T-cell (primary cell): ENCODE results near the gene AIDA. TPM values are rescaled to one million over a fixed set of nuclear protein-coding genes. Genes with fewer than 3 reads are reported as not detected.
"Not testable (repeated sequence)": the region's sequence is repeated elsewhere in the genome, so short reads cannot be mapped to it uniquely, and the experiment has no call there.

Experiments used
- ATAC-seq, 4 experiments: fragments of 200-7000 bp in 3 of 4; fragments of 150-1000 bp in 1 of 4; cut with Tn5 transposase; replicated peaks in 1 of 4; 1 replicate in 3 of 4; 2 replicates in 1 of 4; pipeline ENCODE4 v1.10.0; 2021; ENCODE audit warnings: moderate library complexity in 3 of 4, mild to moderate bottlenecking in 2 of 4, moderate number of reproducible peaks in 1 of 4
- CTCF ChIA-PET, 2 donors: fragments of 300-600 bp; sonication (Branson Sonifier 250); formaldehyde crosslinking; loops; one replicate each; lab custom pipeline; 2022; ENCODE audit warnings: antibody characterized with exemption in 2 of 2; lab: Charles Lee
- POLR2A ChIA-PET, 2 donors: fragments of 300-600 bp; sonication (Branson Sonifier 250); formaldehyde crosslinking; loops; one replicate each; lab custom pipeline; 2022; ENCODE audit warnings: antibody characterized with exemption in 2 of 2; lab: Charles Lee
- DNase-seq, 35 experiments: peaks; one replicate each; pipeline versions ENCODE4 v3.0.0 to v3.0.0-alpha.2; 2013 to 2023
- H3K27ac ChIP-seq: one replicate; pipeline ENCODE4 v1.5.1; 2013; ENCODE audit warnings: low read length
- H3K27me3 ChIP-seq, 2 experiments: replicated peaks in 1 of 2; 1 replicate in 1 of 2; 2 replicates in 1 of 2; pipeline versions ENCODE4 v1.6.1 to v1.7.0; 2013; ENCODE audit warnings: low read length in 1 of 2, mixed read lengths in 1 of 2; ENCODE audit not compliant: control insufficient read depth in 2 of 2, insufficient read depth in 2 of 2; ENCODE audit errors: extremely low read depth in 1 of 2
- H3K36me3 ChIP-seq, 2 donors: 1 replicate in 1 of 2; 2 replicates in 1 of 2; pipeline versions ENCODE4 v1.6.1 to v1.7.0; 2013; ENCODE audit warnings: low read length in 1 of 2; ENCODE audit not compliant: control insufficient read depth in 2 of 2, insufficient read depth in 1 of 2; ENCODE audit errors: extremely low read depth in 1 of 2
- H3K4me1 ChIP-seq, 2 experiments: 1 replicate in 1 of 2; 2 replicates in 1 of 2; pipeline versions ENCODE4 v1.6.1 to v1.7.0; 2013; ENCODE audit warnings: low read length in 2 of 2, mixed read lengths in 1 of 2; ENCODE audit not compliant: insufficient read depth in 2 of 2, control insufficient read depth in 1 of 2; ENCODE audit errors: extremely low read depth in 1 of 2
- H3K4me3 ChIP-seq, 2 donors: 1 replicate in 1 of 2; 2 replicates in 1 of 2; pipeline versions ENCODE4 v1.5.1 to v1.7.0; 2013; ENCODE audit warnings: mild to moderate bottlenecking in 2 of 2, low read length in 1 of 2, moderate library complexity in 1 of 2; ENCODE audit not compliant: control insufficient read depth in 1 of 2; ENCODE audit errors: extremely low read depth in 1 of 2
- H3K9me3 ChIP-seq: 2 replicates; pipeline ENCODE4 v1.7.0; 2013
- H3K27ac Mint-ChIP-seq, 2 donors: one replicate each; pipeline ENCODE4 v1.8.0; 2020 to 2021; ENCODE audit warnings: mild to moderate bottlenecking in 2 of 2, mixed read lengths in 2 of 2
- H3K27me3 Mint-ChIP-seq, 2 donors: one replicate each; pipeline ENCODE4 v1.8.0; 2021 to 2022; ENCODE audit warnings: mixed read lengths in 2 of 2
- H3K36me3 Mint-ChIP-seq: one replicate; pipeline ENCODE4 v1.8.0; 2021; ENCODE audit warnings: mixed read lengths
- H3K4me1 Mint-ChIP-seq, 3 donors: one replicate each; pipeline ENCODE4 v1.8.0; 2020 to 2022; ENCODE audit warnings: mixed read lengths in 3 of 3, mild to moderate bottlenecking in 1 of 3
- H3K4me3 Mint-ChIP-seq, 3 donors: one replicate each; pipeline ENCODE4 v1.8.0; 2020 to 2022; ENCODE audit warnings: mild to moderate bottlenecking in 3 of 3, mixed read lengths in 3 of 3, moderate library complexity in 3 of 3
- H3K9me3 Mint-ChIP-seq, 3 donors: one replicate each; pipeline ENCODE4 v1.8.0; 2020 to 2022; ENCODE audit warnings: mixed read lengths in 3 of 3
- WGBS: methylation state at CpG from one replicate; pipeline ENCODE4 v1.1.5; 2013; ENCODE audit warnings: missing lambda C conversion rate; ENCODE audit not compliant: insufficient coverage; 5-methylcytosine and 5-hydroxymethylcytosine counted together
- total RNA-seq, 35 experiments: library from RNA in 6 of 35; stranded (reverse) in 6 of 35; fragments of 120-200 nt in 1 of 35; gene quantifications; one replicate each; pipeline versions ENCODE4 v1.2.1 to v1.2.4 and lab custom pipeline; 2013 to 2026

AIDA gene
- total RNA-seq, 5 donors from 2014 or later (not counting 1 experiment from before 2014, with no cell fraction given) = 43.4 to 59.4 (median 52.7) TPM

DNA sequence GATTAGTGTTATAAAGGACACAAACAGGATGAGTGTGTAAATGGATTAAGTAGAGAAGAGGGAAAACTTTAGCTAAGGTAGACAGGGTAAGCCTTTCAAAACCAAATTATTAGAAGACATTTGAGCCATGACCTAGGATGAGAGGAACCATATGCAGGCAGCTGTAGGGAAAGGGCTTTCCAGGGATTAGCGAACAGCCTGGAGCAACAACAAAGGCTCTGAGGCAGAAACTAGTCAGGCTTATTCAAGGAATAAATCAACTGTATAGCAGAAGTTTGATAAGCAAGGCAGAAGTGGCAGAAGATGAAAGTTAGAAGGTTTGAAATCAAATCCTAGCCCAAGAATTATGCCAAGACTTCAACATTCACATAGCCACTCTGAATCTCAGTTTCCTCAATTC, 21.3 kb downstream of the AIDA start:
- CTCF ChIA-PET = no interaction called here
- peaks cover 14% of the 10 kb centered on the region for H3K36me3 Mint-ChIP-seq
- H3K4me1 Mint-ChIP-seq = peaks cover 21 to 26% (median 24%) of the 10 kb centered on the region in 3 donors
- Histone ChIP-seq H3K36me3 (peaks cover 10 to 30% of the 10 kb centered on the region in 2 donors), H3K4me1 (no peaks in the 10 kb centered on the region), H3K4me3 (no peak overlapping the region), H3K27me3 (no peaks in the 10 kb centered on the region), H3K27ac (no peak overlapping the region), H3K9me3 (no peaks in the 10 kb centered on the region)
- no CpG with 5 or more reads among the region's 1 CpG for WGBS
- H3K27me3 Mint-ChIP-seq = no peaks in the 10 kb centered on the region
- no peaks in the 10 kb centered on the region for H3K9me3 Mint-ChIP-seq
- no peak for ATAC-seq
- H3K27ac Mint-ChIP-seq = no peak overlapping the region
- no peak overlapping the region for H3K4me3 Mint-ChIP-seq
- POLR2A ChIA-PET = interaction anchor here in 1 of 2 donors (0.5 kb wide), 1 partner anchor 23 kb away, joined by 8 read pairs; no protein-coding TSS in a partner anchor
- no peak for DNase-seq

- no peak overlapping the region for H3K27ac ChIP-seq
- H3K36me3 Mint-ChIP-seq = peaks cover 26% of the 10 kb centered on the region
- H3K27me3 Mint-ChIP-seq = no peaks in the 10 kb centered on the region
- no peak overlapping the region for H3K4me3 ChIP-seq
- ATAC-seq = no peak
- peak overlapping the region in 1 of 2 donors; percentile 55 for H3K27ac Mint-ChIP-seq
- POLR2A ChIA-PET = no interaction called here
- DNase-seq = no peak
- H3K36me3 ChIP-seq = peaks cover 0 to 52% of the 10 kb centered on the region in 2 donors
- no peaks in the 10 kb centered on the region for H3K4me1 ChIP-seq
- no peak overlapping the region for H3K4me3 Mint-ChIP-seq
- H3K9me3 Mint-ChIP-seq = no peaks in the 10 kb centered on the region
- CTCF ChIA-PET = interaction anchor here (0.6 to 0.9 kb wide), 3 partner anchors 13 to 37 kb away, joined by 3 to 4 read pairs (median 4); no protein-coding TSS in a partner anchor
- WGBS = no CpG with 5 or more reads among the region's 1 CpG
- peaks cover 0 to 7% (median 2%) of the 10 kb centered on the region in 3 donors for H3K4me1 Mint-ChIP-seq
- no peaks in the 10 kb centered on the region for H3K9me3 ChIP-seq
- H3K27me3 ChIP-seq = no peaks in the 10 kb centered on the region
These were observed 32.2 kb downstream of the AIDA start for GRCh38 chr1:222680080-222680479.

- ChIA-PET CTCF (interaction anchor here in 1 of 2 donors (0.6 kb wide), 1 partner anchor 15 kb away, joined by 3 read pairs; no protein-coding TSS in a partner anchor), POLR2A (interaction anchor here (0.5 to 0.7 kb wide), 2 partner anchors 12 to 15 kb away, joined by 3 read pairs; no protein-coding TSS in a partner anchor)
- Histone ChIP-seq H3K4me1 (peaks cover 3 to 5% of the 10 kb centered on the region in 2 experiments), H3K9me3 (no peaks in the 10 kb centered on the region), H3K4me3 (no peak overlapping the region), H3K27me3 (no peaks in the 10 kb centered on the region), H3K27ac (no peak overlapping the region), H3K36me3 (peaks cover 7 to 51% of the 10 kb centered on the region in 2 donors)
- Mint-ChIP-seq H3K27me3 (no peaks in the 10 kb centered on the region), H3K36me3 (peaks cover 51% of the 10 kb centered on the region), H3K4me1 (peaks cover 23 to 26% (median 25%) of the 10 kb centered on the region in 3 donors), H3K9me3 (no peaks in the 10 kb centered on the region), H3K4me3 (peak overlapping the region in 1 of 3 donors; percentile 12), H3K27ac (peak overlapping the region; percentile 88 to 90)
- ATAC-seq (peak in 1 of 4 experiments; percentile 71), DNase-seq (no peak)
- WGBS = no CpG with 5 or more reads among the region's 1 CpG
These were observed 42.2 kb downstream of the AIDA start for GRCh38 chr1:222670110-222670509.

- CTCF ChIA-PET, H3K4me3 ChIP-seq, H3K27me3 Mint-ChIP-seq, H3K27ac ChIP-seq, H3K4me1 ChIP-seq, ATAC-seq, H3K9me3 Mint-ChIP-seq, H3K9me3 ChIP-seq, H3K27me3 ChIP-seq, H3K27ac Mint-ChIP-seq, H3K4me3 Mint-ChIP-seq, POLR2A ChIA-PET, DNase-seq: not testable (repeated sequence)
- H3K36me3 ChIP-seq = peaks cover 7 to 52% of the 10 kb centered on the region in 2 donors
- no CpG with 5 or more reads among the region's 2 CpGs for WGBS
- Mint-ChIP-seq H3K4me1 (peaks cover 23 to 26% (median 25%) of the 10 kb centered on the region in 3 donors), H3K36me3 (peaks cover 51% of the 10 kb centered on the region)
These were observed 43.2 kb downstream of the AIDA start for GRCh38 chr1:222669107-222669506.

DNA sequence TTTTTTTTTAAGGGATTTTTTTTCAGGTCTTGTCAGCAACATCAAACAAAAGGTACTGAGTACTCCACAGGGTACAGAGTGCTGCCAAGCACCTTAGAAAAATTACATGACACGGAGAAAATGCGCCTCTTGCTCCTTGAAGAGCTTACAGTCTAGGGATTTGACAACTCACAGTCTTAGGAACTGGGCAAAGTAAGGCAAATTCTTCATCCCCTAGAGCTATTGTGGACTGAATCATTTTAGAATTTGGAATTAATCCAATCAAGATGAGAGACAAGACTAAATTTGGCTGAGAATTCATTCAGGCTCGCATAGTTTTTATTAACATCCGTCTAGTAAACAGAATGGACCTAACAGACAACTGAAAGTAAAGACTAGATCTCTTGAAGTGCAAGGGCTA, 44.1 kb downstream of the AIDA start:
- ATAC-seq, CTCF ChIA-PET, H3K27ac Mint-ChIP-seq, H3K4me3 Mint-ChIP-seq, H3K27ac ChIP-seq, H3K27me3 ChIP-seq, H3K4me3 ChIP-seq, H3K9me3 Mint-ChIP-seq, H3K4me1 ChIP-seq, DNase-seq, POLR2A ChIA-PET, H3K9me3 ChIP-seq, H3K27me3 Mint-ChIP-seq: not testable (repeated sequence)
- peaks cover 52% of the 10 kb centered on the region for H3K36me3 Mint-ChIP-seq
- H3K4me1 Mint-ChIP-seq = peaks cover 23 to 26% (median 25%) of the 10 kb centered on the region in 3 donors
- H3K36me3 ChIP-seq = peaks cover 7 to 60% of the 10 kb centered on the region in 2 donors
- no CpG with 5 or more reads among the region's 4 CpGs for WGBS

- no peak for DNase-seq
- CTCF ChIA-PET = no interaction called here
- no peak overlapping the region for H3K27ac Mint-ChIP-seq
These were observed 46.3 kb downstream of the AIDA start for GRCh38 chr1:222665964-222666363.

More at GRCh38 chr1:222665964-222666363, 46.3 kb downstream of the AIDA start:
- H3K27me3 ChIP-seq = no peaks in the 10 kb centered on the region
- Mint-ChIP-seq H3K36me3 (peaks cover 53% of the 10 kb centered on the region), H3K9me3 (no peaks in the 10 kb centered on the region), H3K4me1 (peaks cover 14 to 23% (median 21%) of the 10 kb centered on the region in 3 donors), H3K27me3 (no peaks in the 10 kb centered on the region), H3K4me3 (no peak overlapping the region)
- no peak overlapping the region for H3K27ac ChIP-seq
- no peak for ATAC-seq
- peaks cover 3 to 62% of the 10 kb centered on the region in 2 donors for H3K36me3 ChIP-seq
- POLR2A ChIA-PET = interaction anchor here in 1 of 2 donors (0.5 kb wide), 1 partner anchor 1769 kb away, joined by 3 read pairs; the partner anchor contains the start of gene WDR26
- no CpG with 5 or more reads among the region's 7 CpGs for WGBS
- peaks cover 3 to 4% of the 10 kb centered on the region in 2 experiments for H3K4me1 ChIP-seq
- no peaks in the 10 kb centered on the region for H3K9me3 ChIP-seq
- H3K4me3 ChIP-seq = no peak overlapping the region
